Loucy (cell line): ENCODE measurements around the gene SCCPDH.

Experiments
- H2AFZ ChIP-seq: fragments of 200-600 bp; sonication (generic); 2 replicates; pipeline ENCODE4 v1.6.0; 2016; ENCODE audit warnings: antibody characterized with exemption, mild to moderate bottlenecking, low read length, moderate library complexity
- H3F3A ChIP-seq: fragments of 200-600 bp; 2 replicates; pipeline ENCODE4 v1.6.0; 2016; ENCODE audit warnings: antibody characterized with exemption, low read depth, mild to moderate bottlenecking
- H3K27me3 ChIP-seq: fragments of 200-600 bp; sonication (generic); 2 replicates; pipeline ENCODE4 v1.6.1; 2014; ENCODE audit warnings: low read length, mild to moderate bottlenecking; ENCODE audit not compliant: insufficient read depth, poor library complexity, severe bottlenecking
- H3K36me3 ChIP-seq: fragments of 200-600 bp; sonication (generic); 2 replicates; pipeline ENCODE4 v1.6.1; 2016; ENCODE audit warnings: low read length; ENCODE audit not compliant: insufficient read depth
- H3K4me1 ChIP-seq: fragments of 200-600 bp; sonication (generic); 2 replicates; pipeline ENCODE4 v1.5.1; 2014; ENCODE audit warnings: low read length, mild to moderate bottlenecking; ENCODE audit not compliant: insufficient read depth, poor library complexity, severe bottlenecking
- H3K4me2 ChIP-seq: fragments of 200-600 bp; sonication (generic); 2 replicates; pipeline ENCODE4 v1.6.0; 2014; ENCODE audit warnings: antibody characterized with exemption, low read length, low read depth, mild to moderate bottlenecking; ENCODE audit not compliant: poor library complexity, severe bottlenecking
- H3K4me3 ChIP-seq: fragments of 200-600 bp; sonication (generic); 2 replicates; pipeline ENCODE4 v1.5.1; 2014; ENCODE audit warnings: low read length, mild to moderate bottlenecking, mixed read lengths; ENCODE audit not compliant: poor library complexity, severe bottlenecking
- H3K79me2 ChIP-seq: fragments of 200-600 bp; sonication (generic); 2 replicates; pipeline ENCODE4 v1.6.1; 2014; ENCODE audit warnings: low read length; ENCODE audit not compliant: insufficient read depth
- H3K9ac ChIP-seq: fragments of 200-600 bp; sonication (generic); 2 replicates; pipeline ENCODE4 v1.6.0; 2014; ENCODE audit warnings: mild to moderate bottlenecking, low read depth, low read length, moderate library complexity; ENCODE audit not compliant: poor library complexity, severe bottlenecking
- H3K9me2 ChIP-seq: fragments of 200-600 bp; sonication (generic); replicated peaks from 2 replicates; pipeline ENCODE4 v1.6.1; 2016; ENCODE audit warnings: low read depth, low read length, mixed read lengths
- H3K9me3 ChIP-seq: fragments of 200-600 bp; sonication (generic); 2 replicates; pipeline ENCODE4 v1.6.1; 2014; ENCODE audit warnings: mild to moderate bottlenecking, antibody characterized with exemption, low read length, low read depth; ENCODE audit not compliant: insufficient read depth
- H4K20me1 ChIP-seq: fragments of 200-600 bp; sonication (generic); 2 replicates; pipeline ENCODE4 v1.6.0; 2014; ENCODE audit warnings: antibody characterized with exemption, low read length, mild to moderate bottlenecking; ENCODE audit not compliant: insufficient read depth, poor library complexity, severe bottlenecking
- CTCF ChIP-seq: fragments of 200-600 bp; sonication (generic); conservative IDR thresholded peaks from 2 replicates; pipeline ENCODE4 v1.5.1; 2014; ENCODE audit warnings: mild to moderate bottlenecking, antibody characterized with exemption, low read length
- EZH2phosphoT487 ChIP-seq: fragments of 200-600 bp; IDR thresholded peaks from 2 replicates; pipeline ENCODE4 v1.6.1; 2018; ENCODE audit warnings: antibody characterized with exemption, mild to moderate bottlenecking, moderate library complexity, borderline replicate concordance

SCCPDH gene

GRCh38 chr1:246803883-246804282 is 79.7 kb downstream of the SCCPDH start:
- H3K4me1 ChIP-seq: no peaks in the 10 kb centered on the region
- no peaks in the 10 kb centered on the region for H3K9me2 ChIP-seq
- H3F3A ChIP-seq: no peaks in the 10 kb centered on the region
- H3K9ac ChIP-seq: no peak overlapping the region
- H3K4me2 ChIP-seq: no peak overlapping the region
- H2AFZ ChIP-seq: no peak overlapping the region
- H3K36me3 ChIP-seq: no peaks in the 10 kb centered on the region
- no peaks in the 10 kb centered on the region for H4K20me1 ChIP-seq
- TF ChIP-seq CTCF (no peak), EZH2phosphoT487 (no peak)
- H3K9me3 ChIP-seq: no peaks in the 10 kb centered on the region
- H3K27me3 ChIP-seq: no peaks in the 10 kb centered on the region
- H3K4me3 ChIP-seq: no peak overlapping the region
- H3K79me2 ChIP-seq: no peaks in the 10 kb centered on the region

- no peaks in the 10 kb centered on the region for H3K9me2 ChIP-seq
- H3K27me3 ChIP-seq: no peaks in the 10 kb centered on the region
- H3K9me3 ChIP-seq: no peaks in the 10 kb centered on the region
- no peak overlapping the region for H3K9ac ChIP-seq
- no peak overlapping the region for H2AFZ ChIP-seq
- no peaks in the 10 kb centered on the region for H3K79me2 ChIP-seq
- TF ChIP-seq CTCF (no peak), EZH2phosphoT487 (no peak)
- H4K20me1 ChIP-seq: no peaks in the 10 kb centered on the region
- no peaks in the 10 kb centered on the region for H3F3A ChIP-seq
- no peak overlapping the region for H3K4me2 ChIP-seq
- H3K4me1 ChIP-seq: no peaks in the 10 kb centered on the region
- no peaks in the 10 kb centered on the region for H3K36me3 ChIP-seq
- H3K4me3 ChIP-seq: no peak overlapping the region
Measured at GRCh38 chr1:246805135-246805716, 81.0 kb downstream of the SCCPDH start.

GRCh38 chr1:246809473-246809872 is 85.3 kb downstream of the SCCPDH start:
- H3F3A ChIP-seq: no peaks in the 10 kb centered on the region
- no peaks in the 10 kb centered on the region for H3K4me1 ChIP-seq
- H3K27me3 ChIP-seq: no peaks in the 10 kb centered on the region
- H3K9ac ChIP-seq: no peak overlapping the region
- no peaks in the 10 kb centered on the region for H4K20me1 ChIP-seq
- TF ChIP-seq EZH2phosphoT487 (no peak), CTCF (peak; percentile 32)
- no peaks in the 10 kb centered on the region for H3K79me2 ChIP-seq
- H3K36me3 ChIP-seq: no peaks in the 10 kb centered on the region
- H2AFZ ChIP-seq: no peak overlapping the region
- H3K9me2 ChIP-seq: no peaks in the 10 kb centered on the region
- no peak overlapping the region for H3K4me3 ChIP-seq
- no peaks in the 10 kb centered on the region for H3K9me3 ChIP-seq
- no peak overlapping the region for H3K4me2 ChIP-seq
